ENCODE data around the gene TMEM14B.

TMEM14B gene

DNA sequence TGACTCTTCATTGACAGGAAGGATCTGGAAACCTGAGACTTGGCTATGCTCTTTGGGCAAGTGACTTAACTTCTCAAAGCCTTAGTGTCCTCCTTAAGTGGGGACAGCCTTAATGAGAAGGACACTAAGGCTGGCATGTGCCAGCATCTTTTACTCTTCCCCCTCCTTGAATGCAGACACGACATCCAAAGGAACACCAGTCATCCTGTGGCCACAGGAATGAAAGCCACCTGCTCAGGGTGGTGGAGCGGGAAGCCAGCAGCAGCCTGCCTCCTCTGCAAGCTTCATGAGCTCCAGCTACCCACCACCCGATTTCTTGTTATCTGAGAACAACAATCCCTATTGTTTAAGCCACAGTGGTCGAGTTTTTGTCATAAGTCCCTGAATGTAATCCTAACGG lies 44.5 kb downstream of the TMEM14B start:
- TF ChIP-seq, protein P1, sequence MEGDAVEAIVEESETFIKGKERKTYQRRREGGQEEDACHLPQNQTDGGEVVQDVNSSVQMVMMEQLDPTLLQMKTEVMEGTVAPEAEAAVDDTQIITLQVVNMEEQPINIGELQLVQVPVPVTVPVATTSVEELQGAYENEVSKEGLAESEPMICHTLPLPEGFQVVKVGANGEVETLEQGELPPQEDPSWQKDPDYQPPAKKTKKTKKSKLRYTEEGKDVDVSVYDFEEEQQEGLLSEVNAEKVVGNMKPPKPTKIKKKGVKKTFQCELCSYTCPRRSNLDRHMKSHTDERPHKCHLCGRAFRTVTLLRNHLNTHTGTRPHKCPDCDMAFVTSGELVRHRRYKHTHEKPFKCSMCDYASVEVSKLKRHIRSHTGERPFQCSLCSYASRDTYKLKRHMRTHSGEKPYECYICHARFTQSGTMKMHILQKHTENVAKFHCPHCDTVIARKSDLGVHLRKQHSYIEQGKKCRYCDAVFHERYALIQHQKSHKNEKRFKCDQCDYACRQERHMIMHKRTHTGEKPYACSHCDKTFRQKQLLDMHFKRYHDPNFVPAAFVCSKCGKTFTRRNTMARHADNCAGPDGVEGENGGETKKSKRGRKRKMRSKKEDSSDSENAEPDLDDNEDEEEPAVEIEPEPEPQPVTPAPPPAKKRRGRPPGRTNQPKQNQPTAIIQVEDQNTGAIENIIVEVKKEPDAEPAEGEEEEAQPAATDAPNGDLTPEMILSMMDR (conservative IDR thresholded peaks at IDR 0.05; ENCODE audit: low read length): no peak
- no peak for TF ChIP-seq EZH2phosphoT487 (IDR thresholded peaks at IDR 0.05; ENCODE audit: borderline replicate concordance)
- H3F3A ChIP-seq (ENCODE audit: low read depth): no peaks in the 10 kb centered on the region
- no peaks in the 10 kb centered on the region for H4K20me1 ChIP-seq (ENCODE audit: insufficient read depth, low read length, poor library complexity, severe bottlenecking)
- no peaks in the 10 kb centered on the region for H3K9me2 ChIP-seq (replicated peaks; ENCODE audit: low read depth, low read length)
- H3K9me3 ChIP-seq (ENCODE audit: insufficient read depth, low read depth, low read length): no peaks in the 10 kb centered on the region
- no peak overlapping the region for H3K4me2 ChIP-seq (ENCODE audit: low read depth, low read length, poor library complexity, severe bottlenecking)
- H2AFZ ChIP-seq (ENCODE audit: low read length): no peak overlapping the region
- no peak overlapping the region for H3K9ac ChIP-seq (ENCODE audit: low read depth, low read length, poor library complexity, severe bottlenecking)
- H3K27me3 ChIP-seq (ENCODE audit: insufficient read depth, low read length, poor library complexity, severe bottlenecking): no peaks in the 10 kb centered on the region
- no peaks in the 10 kb centered on the region for H3K79me2 ChIP-seq (ENCODE audit: insufficient read depth, low read length)
- no peaks in the 10 kb centered on the region for H3K4me1 ChIP-seq (ENCODE audit: insufficient read depth, low read length, poor library complexity, severe bottlenecking)
- no peak overlapping the region for H3K4me3 ChIP-seq (ENCODE audit: low read length, poor library complexity, severe bottlenecking)
- no peaks in the 10 kb centered on the region for H3K36me3 ChIP-seq (ENCODE audit: insufficient read depth, low read length)

- H3K9ac ChIP-seq (ENCODE audit: low read depth, low read length, poor library complexity, severe bottlenecking): no peak overlapping the region
- no peaks in the 10 kb centered on the region for H3K79me2 ChIP-seq (ENCODE audit: insufficient read depth, low read length)
- H3F3A ChIP-seq (ENCODE audit: low read depth): no peaks in the 10 kb centered on the region
- TF ChIP-seq, protein P1 (conservative IDR thresholded peaks at IDR 0.05; ENCODE audit: low read length): no peak
- no peak for TF ChIP-seq EZH2phosphoT487 (IDR thresholded peaks at IDR 0.05; ENCODE audit: borderline replicate concordance)
- no peak overlapping the region for H3K4me2 ChIP-seq (ENCODE audit: low read depth, low read length, poor library complexity, severe bottlenecking)
- H3K27me3 ChIP-seq (ENCODE audit: insufficient read depth, low read length, poor library complexity, severe bottlenecking): no peaks in the 10 kb centered on the region
- no peaks in the 10 kb centered on the region for H3K9me2 ChIP-seq (replicated peaks; ENCODE audit: low read depth, low read length)
- H3K4me3 ChIP-seq (ENCODE audit: low read length, poor library complexity, severe bottlenecking): no peak overlapping the region
- no peaks in the 10 kb centered on the region for H3K36me3 ChIP-seq (ENCODE audit: insufficient read depth, low read length)
- no peaks in the 10 kb centered on the region for H4K20me1 ChIP-seq (ENCODE audit: insufficient read depth, low read length, poor library complexity, severe bottlenecking)
- H3K9me3 ChIP-seq (ENCODE audit: insufficient read depth, low read depth, low read length): no peaks in the 10 kb centered on the region
- no peaks in the 10 kb centered on the region for H3K4me1 ChIP-seq (ENCODE audit: insufficient read depth, low read length, poor library complexity, severe bottlenecking)
- no peak overlapping the region for H2AFZ ChIP-seq (ENCODE audit: low read length)
Measured at GRCh38 chr6:10793035-10793434, 45.4 kb downstream of the TMEM14B start.

- no peak for TF ChIP-seq EZH2phosphoT487 (IDR thresholded peaks at IDR 0.05; ENCODE audit: borderline replicate concordance)
- TF ChIP-seq, protein P1 (conservative IDR thresholded peaks at IDR 0.05; ENCODE audit: low read length): no peak
- H3K4me1 ChIP-seq (ENCODE audit: insufficient read depth, low read length, poor library complexity, severe bottlenecking): no peaks in the 10 kb centered on the region
- H3K4me2 ChIP-seq (ENCODE audit: low read depth, low read length, poor library complexity, severe bottlenecking): no peak overlapping the region
- H3K4me3 ChIP-seq (ENCODE audit: low read length, poor library complexity, severe bottlenecking): no peak overlapping the region
- H3F3A ChIP-seq (ENCODE audit: low read depth): no peaks in the 10 kb centered on the region
- H2AFZ ChIP-seq (ENCODE audit: low read length): no peak overlapping the region
- H3K9ac ChIP-seq (ENCODE audit: low read depth, low read length, poor library complexity, severe bottlenecking): no peak overlapping the region
- H4K20me1 ChIP-seq (ENCODE audit: insufficient read depth, low read length, poor library complexity, severe bottlenecking): no peaks in the 10 kb centered on the region
- H3K27me3 ChIP-seq (ENCODE audit: insufficient read depth, low read length, poor library complexity, severe bottlenecking): no peaks in the 10 kb centered on the region
- no peaks in the 10 kb centered on the region for H3K79me2 ChIP-seq (ENCODE audit: insufficient read depth, low read length)
- no peaks in the 10 kb centered on the region for H3K9me2 ChIP-seq (replicated peaks; ENCODE audit: low read depth, low read length)
- no peaks in the 10 kb centered on the region for H3K9me3 ChIP-seq (ENCODE audit: insufficient read depth, low read depth, low read length)
- H3K36me3 ChIP-seq (ENCODE audit: insufficient read depth, low read length): no peaks in the 10 kb centered on the region
Measured at GRCh38 chr6:10793695-10794094, 46.1 kb downstream of the TMEM14B start.

All from Loucy (cell line).